Fibroblast of skin of right biceps (primary cell): Measurements from ENCODE around the gene LDLRAD4.
A peak's percentile ranks its signal among the peaks of the same experiment; 100 is the strongest.

Source experiments
- DNase-seq: peaks from one replicate; pipeline ENCODE4 v3.0.0-alpha.2; 2013

The LDLRAD4 gene

DNA sequence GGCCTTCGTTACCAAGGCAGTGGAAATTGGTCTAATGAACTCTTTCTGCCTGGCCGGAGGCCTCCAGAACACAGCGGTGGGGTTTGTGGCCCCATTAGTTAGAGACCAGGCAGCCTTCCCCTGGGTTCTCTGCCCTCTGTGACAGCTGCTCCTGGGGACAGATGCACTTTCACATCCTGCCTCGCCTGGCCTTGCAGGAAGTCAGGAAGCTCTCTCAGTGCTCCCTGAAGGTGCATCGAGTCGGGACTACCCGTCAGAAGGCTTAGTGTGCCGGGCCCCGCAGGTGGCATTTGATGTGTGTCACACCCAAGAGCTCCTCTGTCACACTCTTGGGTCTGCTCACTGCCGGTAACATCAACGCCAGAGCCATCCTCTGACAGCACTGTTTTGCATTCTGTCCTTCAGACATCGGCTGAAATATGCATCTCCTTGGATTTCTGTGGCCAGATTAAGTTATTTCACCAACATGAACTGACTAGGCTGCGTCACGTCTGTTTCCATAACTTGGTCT lies 158.3 kb downstream of the LDLRAD4 start:
- DNase-seq = no peak

DNA sequence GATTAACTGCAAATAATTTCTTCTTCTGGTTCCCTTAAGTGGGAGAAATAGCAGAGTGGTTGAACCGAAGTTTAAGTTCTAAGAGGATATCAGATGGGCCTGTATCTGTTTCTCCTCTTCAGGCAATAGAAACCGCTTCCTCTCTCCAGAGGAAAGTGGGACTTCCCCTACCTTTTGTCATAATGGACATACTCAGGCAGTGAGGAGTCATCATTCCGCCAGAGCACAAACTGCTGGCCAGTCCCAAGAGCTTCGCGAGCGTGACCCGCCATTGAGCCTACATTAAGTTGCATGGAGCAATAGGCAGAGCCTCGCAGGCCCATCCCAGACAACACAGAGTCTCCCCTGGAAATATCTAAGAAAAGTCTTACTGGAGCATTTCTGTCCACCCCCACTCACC lies 158.9 kb downstream of the LDLRAD4 start:
- DNase-seq = peak; percentile 28

DNA sequence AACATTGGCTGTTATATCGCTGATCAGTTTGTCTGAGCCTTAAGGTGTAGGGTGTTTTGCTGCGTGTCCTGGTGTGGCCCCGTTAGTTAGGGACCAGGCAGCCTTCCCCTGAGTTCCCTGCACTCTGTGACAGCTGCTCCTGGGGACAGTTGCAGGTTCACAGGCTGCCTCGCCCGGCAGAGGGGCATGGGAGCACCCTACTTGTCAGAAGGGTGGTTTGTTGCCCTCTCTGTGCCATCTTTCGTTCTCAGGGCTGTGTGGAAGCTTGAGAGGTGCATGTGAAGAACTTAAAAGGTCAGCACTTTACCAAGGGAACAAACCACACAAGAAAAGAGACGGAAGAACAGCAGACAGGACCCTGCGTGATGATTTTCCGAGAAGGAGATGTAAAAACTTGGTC lies 159.6 kb downstream of the LDLRAD4 start:
- no peak for DNase-seq

- DNase-seq = no peak
Observed at GRCh38 chr18:13379062-13379865, 160.7 kb downstream of the LDLRAD4 start.

DNA sequence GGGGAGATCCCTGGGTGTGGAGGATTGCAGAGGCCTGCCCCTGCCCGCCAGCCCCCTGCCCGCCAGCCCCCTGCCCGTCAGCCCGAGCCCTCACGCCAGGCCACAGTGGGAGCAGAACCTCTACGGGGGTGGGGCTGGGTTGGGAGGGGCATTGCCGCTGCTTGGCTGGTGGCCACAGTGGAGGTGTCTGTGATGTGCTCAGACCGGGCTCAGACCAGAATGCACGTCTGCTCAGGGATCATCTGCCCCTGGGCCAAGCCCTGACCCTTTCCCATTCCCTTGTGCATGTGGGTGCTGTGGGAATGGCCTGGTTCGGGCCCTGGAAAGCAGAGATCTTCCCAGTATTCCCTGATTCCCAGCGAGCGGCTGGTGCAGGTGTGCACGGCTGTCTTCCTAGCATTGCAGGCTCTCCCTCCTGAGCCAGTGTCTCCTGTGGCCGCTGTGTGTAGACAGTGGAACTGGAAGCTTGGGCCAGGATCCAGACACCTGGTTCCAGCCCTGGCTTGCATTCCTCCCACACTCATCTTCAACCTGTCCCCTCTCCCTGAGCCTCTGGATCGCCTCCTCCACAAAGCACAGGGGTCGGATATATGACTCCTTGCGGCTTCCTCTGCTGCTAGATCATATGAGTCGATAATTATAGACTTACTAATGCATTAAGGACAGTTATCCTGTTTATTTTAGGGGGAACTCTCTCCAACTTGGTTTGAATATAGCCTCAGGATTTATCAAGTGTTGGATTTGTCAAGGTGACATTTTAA lies 161.6 kb downstream of the LDLRAD4 start:
- DNase-seq = no peak

- no peak for DNase-seq
Observed at GRCh38 chr18:13380691-13381070, 162.1 kb downstream of the LDLRAD4 start.

DNA sequence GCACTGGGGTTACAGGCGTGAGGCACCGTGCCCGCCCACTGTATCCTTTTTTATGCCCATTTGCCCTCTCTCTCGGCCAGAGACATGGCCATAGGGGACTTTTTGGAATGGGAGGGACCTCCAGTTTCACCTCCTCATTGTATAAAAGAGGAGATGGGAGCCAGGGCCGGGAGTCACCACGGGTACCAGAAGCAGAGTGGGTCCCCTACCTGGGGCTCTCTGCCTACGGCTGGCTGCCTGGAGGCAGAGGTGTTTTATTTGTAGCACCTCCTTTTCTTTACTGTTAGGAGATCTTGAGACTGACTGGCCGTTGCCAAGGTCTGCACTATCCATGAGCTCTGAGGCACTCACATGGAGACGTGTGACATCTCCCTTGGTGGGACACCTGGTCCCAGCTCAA lies 162.8 kb downstream of the LDLRAD4 start:
- DNase-seq = no peak

- peak; percentile 56 for DNase-seq
Observed at GRCh38 chr18:13381944-13382365, 163.4 kb downstream of the LDLRAD4 start.

- peak; percentile 69 for DNase-seq
Observed at GRCh38 chr18:13382366-13382953, 163.9 kb downstream of the LDLRAD4 start.

DNA sequence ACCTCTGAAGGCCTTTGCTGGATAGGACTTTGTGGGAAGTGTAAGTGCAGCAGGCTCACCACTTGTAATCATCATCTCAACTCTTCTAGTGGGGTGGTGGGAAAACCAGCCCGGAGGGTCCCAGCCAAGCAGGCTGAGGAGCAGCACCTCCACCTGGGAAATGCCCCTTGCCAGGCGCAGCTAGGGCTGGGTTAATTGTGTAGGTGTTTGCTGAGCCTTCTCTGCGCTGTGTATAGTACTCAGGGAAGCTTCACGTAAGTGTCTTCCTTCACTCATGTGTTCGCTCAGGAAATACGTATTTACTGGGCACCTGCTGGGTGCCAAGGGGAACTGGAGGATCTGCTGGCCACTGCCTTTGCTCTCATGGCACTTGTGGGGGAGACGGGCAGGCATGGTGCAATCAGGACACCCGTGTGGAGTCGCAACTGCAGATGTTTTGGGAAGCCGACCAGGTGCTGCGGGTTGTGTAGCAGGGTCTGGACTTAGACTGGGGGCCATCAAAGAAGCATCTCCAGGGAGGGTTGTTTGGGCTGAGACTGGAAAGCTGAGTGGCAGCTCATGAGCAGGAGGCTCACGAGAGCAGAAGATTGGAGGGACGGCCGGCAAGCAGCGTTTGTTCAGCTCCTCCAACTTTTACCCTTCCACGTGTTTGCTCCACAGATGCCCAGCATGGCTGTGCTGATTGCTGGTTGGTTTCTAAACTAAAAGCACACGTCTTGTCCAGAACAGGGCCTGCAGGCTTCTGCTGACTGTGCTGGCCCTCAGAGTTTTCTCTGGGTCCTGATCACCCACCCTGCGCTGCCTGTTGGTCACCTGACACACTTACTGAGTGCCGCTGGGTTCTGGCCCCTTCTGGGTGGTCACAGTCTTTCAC lies 164.6 kb downstream of the LDLRAD4 start:
- no peak for DNase-seq

- no peak for DNase-seq
Observed at GRCh38 chr18:13386891-13387801, 168.6 kb downstream of the LDLRAD4 start.

DNA sequence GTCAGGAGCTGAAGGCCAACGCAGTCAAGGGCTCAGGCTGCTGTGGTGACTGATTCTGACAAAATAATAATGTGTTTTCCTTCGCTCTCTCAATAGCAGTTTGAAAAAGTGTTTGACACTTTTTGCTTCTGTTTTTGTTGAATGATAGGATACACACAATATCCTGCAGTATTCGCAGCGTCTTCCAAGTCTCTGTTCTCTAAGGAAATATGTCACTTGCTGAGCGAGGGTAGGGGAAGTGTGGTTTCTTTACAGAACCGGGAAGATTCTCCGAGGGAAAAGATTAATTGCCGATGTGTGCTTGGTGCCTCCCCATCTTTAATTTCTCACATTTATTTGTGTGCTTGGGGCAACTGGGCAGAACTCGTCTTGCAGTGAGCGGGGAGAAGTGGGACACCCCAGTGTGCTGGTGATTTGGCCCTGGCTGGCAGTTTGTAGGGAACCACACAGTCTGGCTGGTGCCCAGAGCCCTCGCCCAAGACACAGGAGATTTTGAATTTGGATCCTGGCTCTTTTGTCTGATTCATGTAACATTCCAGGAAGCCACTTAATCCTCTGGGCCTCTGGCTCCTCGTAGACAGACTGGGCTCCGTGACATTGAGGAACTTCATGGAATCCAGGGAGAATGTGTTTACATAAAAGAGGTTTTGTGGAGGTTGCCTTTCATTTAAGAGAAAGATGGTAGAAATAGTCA lies 169.4 kb downstream of the LDLRAD4 start:
- peak; percentile 70 for DNase-seq

DNA sequence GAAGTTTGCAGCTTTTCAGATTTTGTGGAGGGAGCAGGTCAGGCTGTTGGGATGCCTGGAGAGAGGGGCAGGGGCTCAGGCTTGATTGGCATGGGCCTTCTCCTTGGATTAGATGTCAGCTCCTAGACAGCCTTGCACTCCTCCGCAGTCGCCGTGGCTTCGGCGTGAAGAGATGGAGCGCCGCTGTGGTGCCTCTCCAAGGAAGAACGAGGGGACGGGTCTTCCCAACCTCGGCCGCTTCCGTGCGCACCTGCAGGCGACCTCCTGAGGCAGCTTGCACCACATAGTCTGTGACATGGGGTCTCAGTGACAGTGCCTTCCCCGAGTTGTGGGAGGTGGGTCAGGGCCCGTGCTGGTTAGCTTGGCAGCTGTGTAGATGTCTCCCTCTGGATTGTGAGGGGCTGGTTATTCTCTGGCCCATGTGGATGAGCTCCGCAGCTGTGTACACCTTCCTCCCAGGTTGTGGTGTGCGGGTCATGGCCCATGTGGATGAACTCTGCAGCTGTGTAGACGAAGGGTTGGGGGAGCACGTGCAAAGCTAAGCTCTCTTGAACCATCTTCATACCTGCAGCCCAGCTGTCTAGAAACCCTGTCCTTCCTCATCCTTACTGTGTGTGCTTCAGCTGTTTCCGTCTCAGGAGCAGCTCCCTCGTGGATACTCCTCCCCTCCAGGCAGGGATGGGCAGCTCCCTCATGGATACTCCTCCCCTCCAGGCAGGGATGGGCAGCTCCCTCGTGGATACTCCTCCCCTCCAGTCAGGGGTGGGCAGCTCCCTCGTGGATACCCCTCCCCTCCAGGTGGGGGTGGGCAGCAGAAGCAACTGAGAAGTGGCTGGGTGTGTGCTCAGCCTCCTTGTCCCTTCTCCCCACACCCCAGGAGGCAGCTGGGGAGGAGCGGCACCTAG lies 170.3 kb downstream of the LDLRAD4 start:
- DNase-seq = no peak

DNA sequence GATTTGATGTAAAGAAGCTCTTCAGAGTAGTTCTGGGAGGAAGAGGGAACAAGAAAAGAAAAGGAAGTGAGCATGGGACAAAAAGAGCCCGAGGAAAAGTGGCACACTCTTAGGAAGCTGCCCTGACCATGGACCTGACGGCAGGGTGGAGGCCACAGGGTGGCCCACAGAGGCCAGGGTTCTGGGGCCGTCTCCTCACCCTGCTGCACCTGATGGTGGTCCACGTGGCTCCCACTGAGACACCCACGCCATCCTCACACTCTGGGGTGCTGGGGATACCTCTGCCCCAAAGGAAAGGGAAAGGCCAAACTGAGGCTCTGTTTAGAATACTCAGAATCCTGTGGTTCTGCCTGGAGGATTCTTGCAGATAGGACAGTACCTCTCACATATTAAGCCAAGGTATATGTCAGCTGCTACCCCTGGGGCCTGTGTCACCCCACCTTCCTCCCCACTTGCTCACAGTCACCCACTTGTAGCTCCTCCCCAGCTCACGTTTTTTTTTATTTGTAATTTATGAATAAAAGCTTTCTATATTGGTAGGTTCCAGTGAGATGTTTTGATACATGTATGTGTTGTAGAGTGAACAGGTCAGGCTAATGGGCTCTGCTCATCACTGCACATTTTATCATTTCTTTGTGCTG lies 171.1 kb downstream of the LDLRAD4 start:
- no peak for DNase-seq

DNA sequence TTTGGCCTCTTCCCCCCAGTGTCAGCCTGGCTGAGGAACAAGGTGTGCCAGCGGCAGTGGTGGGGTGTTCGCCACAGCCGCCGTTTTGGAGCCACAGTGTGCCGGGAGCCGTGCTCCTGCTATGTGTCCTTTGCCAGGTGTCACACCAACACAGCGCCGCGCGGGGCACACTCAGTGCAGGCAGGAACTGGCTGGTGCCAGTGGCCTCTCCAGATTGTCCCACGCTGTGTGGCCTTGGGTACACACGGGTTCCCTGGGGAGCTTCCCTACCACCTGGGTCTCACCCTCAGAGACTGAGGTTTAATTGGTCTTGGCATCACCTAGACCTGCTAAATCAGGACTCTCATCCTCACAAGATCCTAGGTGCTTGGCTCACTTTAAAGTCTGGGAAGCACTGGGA lies 171.6 kb downstream of the LDLRAD4 start:
- no peak for DNase-seq

DNA sequence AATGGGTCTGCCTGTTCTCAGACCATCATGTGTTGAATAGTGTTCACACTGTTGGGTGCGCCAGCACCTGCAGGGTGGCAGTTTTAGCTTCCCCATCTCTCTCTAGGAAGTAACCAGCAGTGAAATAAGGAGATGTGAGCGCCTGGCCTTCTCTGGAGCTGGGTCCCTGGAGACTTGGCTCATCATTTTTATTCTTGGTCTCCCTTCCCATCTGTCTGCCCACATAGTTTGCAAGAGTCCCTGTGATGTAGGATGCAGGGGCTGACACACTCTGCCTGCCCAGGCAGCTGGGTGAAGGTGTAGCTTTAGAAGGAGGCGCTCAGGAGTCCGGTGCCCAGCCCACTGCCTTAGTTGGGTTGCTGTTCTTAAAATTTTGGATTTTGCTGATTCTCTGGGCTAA lies 172.2 kb downstream of the LDLRAD4 start:
- no peak for DNase-seq

GRCh38 chr18:13392029-13392750 lies 173.6 kb downstream of the LDLRAD4 start:
- DNase-seq = no peak

DNA sequence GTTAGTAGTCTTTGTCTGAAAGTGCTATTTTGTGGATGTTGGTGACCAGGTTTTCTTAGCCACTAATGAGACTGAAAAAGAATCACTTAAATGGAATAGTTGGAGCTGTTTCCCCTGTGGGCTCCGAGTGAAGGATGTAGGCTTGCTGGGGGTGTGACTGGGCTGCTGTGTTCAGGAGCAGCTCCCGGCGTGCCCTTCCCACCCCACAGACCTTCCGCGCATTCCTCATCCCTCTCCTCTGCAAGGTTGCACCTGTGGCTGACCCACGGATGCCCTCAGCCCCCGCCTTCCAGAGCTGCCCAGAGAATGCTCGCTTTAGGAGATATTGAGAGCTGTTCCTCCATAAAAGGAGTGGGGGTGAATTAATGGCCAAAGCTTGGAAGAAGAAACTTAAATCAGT lies 174.3 kb downstream of the LDLRAD4 start:
- DNase-seq = no peak

GRCh38 chr18:13393338-13393737 lies 174.8 kb downstream of the LDLRAD4 start:
- DNase-seq = no peak
